ENCODE data around the gene SP7.

The SP7 gene

GRCh38 chr12:53340398-53340797, 4.2 kb upstream of the SP7 start:
- no peaks in the 10 kb centered on the region for H3K9me2 ChIP-seq (replicated peaks; ENCODE audit: low read depth, low read length)
- no peaks in the 10 kb centered on the region for H4K20me1 ChIP-seq (ENCODE audit: insufficient read depth, low read length, poor library complexity, severe bottlenecking)
- H3K27me3 ChIP-seq (ENCODE audit: insufficient read depth, low read length, poor library complexity, severe bottlenecking) = no peaks in the 10 kb centered on the region
- H3K4me2 ChIP-seq (ENCODE audit: low read depth, low read length, poor library complexity, severe bottlenecking) = no peak overlapping the region
- peaks cover 17% of the 10 kb centered on the region for H3K4me1 ChIP-seq (ENCODE audit: insufficient read depth, low read length, poor library complexity, severe bottlenecking)
- no peaks in the 10 kb centered on the region for H3K36me3 ChIP-seq (ENCODE audit: insufficient read depth, low read length)
- TF ChIP-seq, protein P1, sequence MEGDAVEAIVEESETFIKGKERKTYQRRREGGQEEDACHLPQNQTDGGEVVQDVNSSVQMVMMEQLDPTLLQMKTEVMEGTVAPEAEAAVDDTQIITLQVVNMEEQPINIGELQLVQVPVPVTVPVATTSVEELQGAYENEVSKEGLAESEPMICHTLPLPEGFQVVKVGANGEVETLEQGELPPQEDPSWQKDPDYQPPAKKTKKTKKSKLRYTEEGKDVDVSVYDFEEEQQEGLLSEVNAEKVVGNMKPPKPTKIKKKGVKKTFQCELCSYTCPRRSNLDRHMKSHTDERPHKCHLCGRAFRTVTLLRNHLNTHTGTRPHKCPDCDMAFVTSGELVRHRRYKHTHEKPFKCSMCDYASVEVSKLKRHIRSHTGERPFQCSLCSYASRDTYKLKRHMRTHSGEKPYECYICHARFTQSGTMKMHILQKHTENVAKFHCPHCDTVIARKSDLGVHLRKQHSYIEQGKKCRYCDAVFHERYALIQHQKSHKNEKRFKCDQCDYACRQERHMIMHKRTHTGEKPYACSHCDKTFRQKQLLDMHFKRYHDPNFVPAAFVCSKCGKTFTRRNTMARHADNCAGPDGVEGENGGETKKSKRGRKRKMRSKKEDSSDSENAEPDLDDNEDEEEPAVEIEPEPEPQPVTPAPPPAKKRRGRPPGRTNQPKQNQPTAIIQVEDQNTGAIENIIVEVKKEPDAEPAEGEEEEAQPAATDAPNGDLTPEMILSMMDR (conservative IDR thresholded peaks at IDR 0.05; ENCODE audit: low read length) = no peak
- TF ChIP-seq EZH2phosphoT487 (IDR thresholded peaks at IDR 0.05; ENCODE audit: borderline replicate concordance) = no peak
- H3K9me3 ChIP-seq (ENCODE audit: insufficient read depth, low read depth, low read length) = no peaks in the 10 kb centered on the region
- no peak overlapping the region for H3K9ac ChIP-seq (ENCODE audit: low read depth, low read length, poor library complexity, severe bottlenecking)
- no peaks in the 10 kb centered on the region for H3F3A ChIP-seq (ENCODE audit: low read depth)
- H3K4me3 ChIP-seq (ENCODE audit: low read length, poor library complexity, severe bottlenecking) = no peak overlapping the region
- no peaks in the 10 kb centered on the region for H3K79me2 ChIP-seq (ENCODE audit: insufficient read depth, low read length)
- no peak overlapping the region for H2AFZ ChIP-seq (ENCODE audit: low read length)

DNA sequence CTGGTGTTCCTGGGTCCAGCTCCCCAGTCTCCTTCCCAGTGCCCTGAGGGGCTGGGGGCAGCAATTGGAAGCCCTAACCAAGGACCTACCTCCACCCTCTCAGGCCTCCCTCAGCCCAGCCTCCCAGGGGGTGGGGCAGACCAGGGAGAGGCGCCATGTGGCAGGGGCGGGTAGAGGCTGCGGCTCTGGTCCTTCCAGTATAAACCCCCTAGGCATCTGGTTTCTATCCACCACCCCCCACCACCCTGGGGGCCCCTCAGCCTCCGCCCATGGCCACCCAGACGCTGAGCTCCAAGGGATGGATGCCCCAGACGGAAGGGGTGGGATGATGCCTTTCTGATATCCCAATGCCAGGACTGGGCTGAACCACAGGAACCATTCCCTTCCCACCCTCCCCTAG, 2.8 kb upstream of the SP7 start:
- no peaks in the 10 kb centered on the region for H4K20me1 ChIP-seq (ENCODE audit: insufficient read depth, low read length, poor library complexity, severe bottlenecking)
- H3F3A ChIP-seq (ENCODE audit: low read depth) = no peaks in the 10 kb centered on the region
- peaks cover 10% of the 10 kb centered on the region for H3K4me1 ChIP-seq (ENCODE audit: insufficient read depth, low read length, poor library complexity, severe bottlenecking)
- H3K79me2 ChIP-seq (ENCODE audit: insufficient read depth, low read length) = no peaks in the 10 kb centered on the region
- H3K4me2 ChIP-seq (ENCODE audit: low read depth, low read length, poor library complexity, severe bottlenecking) = no peak overlapping the region
- no peaks in the 10 kb centered on the region for H3K9me2 ChIP-seq (replicated peaks; ENCODE audit: low read depth, low read length)
- H3K9me3 ChIP-seq (ENCODE audit: insufficient read depth, low read depth, low read length) = no peaks in the 10 kb centered on the region
- H3K4me3 ChIP-seq (ENCODE audit: low read length, poor library complexity, severe bottlenecking) = no peak overlapping the region
- H2AFZ ChIP-seq (ENCODE audit: low read length) = no peak overlapping the region
- no peak overlapping the region for H3K9ac ChIP-seq (ENCODE audit: low read depth, low read length, poor library complexity, severe bottlenecking)
- H3K27me3 ChIP-seq (ENCODE audit: insufficient read depth, low read length, poor library complexity, severe bottlenecking) = no peaks in the 10 kb centered on the region
- no peaks in the 10 kb centered on the region for H3K36me3 ChIP-seq (ENCODE audit: insufficient read depth, low read length)
- TF ChIP-seq, protein P1 (conservative IDR thresholded peaks at IDR 0.05; ENCODE audit: low read length) = no peak
- no peak for TF ChIP-seq EZH2phosphoT487 (IDR thresholded peaks at IDR 0.05; ENCODE audit: borderline replicate concordance)

DNA sequence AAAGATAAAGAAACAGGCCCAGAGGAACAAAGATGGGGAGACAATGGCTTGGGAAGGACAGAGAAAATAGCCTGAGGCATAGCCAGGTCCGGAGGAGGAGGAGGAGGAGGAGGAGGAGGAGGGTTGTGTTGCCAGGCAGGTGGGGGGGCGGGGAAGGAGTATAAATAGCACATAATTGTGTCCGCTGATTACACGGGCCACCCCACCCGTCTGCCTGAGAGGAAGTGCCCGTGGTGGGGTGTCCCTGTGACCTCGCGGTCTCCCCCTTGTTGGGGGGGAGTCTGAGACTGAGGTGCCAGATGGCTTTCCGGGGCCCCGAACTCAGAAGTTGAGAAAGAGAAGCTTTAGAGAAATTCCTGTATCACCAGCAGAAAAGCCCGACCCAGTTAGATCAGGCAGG, 1.9 kb upstream of the SP7 start:
- no peaks in the 10 kb centered on the region for H3F3A ChIP-seq (ENCODE audit: low read depth)
- no peak overlapping the region for H3K9ac ChIP-seq (ENCODE audit: low read depth, low read length, poor library complexity, severe bottlenecking)
- H3K4me2 ChIP-seq (ENCODE audit: low read depth, low read length, poor library complexity, severe bottlenecking) = no peak overlapping the region
- no peak for TF ChIP-seq EZH2phosphoT487 (IDR thresholded peaks at IDR 0.05; ENCODE audit: borderline replicate concordance)
- TF ChIP-seq, protein P1 (conservative IDR thresholded peaks at IDR 0.05; ENCODE audit: low read length) = no peak
- H2AFZ ChIP-seq (ENCODE audit: low read length) = peak overlapping the region; percentile 42; the same call in 1 of the 2 replicates
- H3K79me2 ChIP-seq (ENCODE audit: insufficient read depth, low read length) = no peaks in the 10 kb centered on the region
- no peaks in the 10 kb centered on the region for H4K20me1 ChIP-seq (ENCODE audit: insufficient read depth, low read length, poor library complexity, severe bottlenecking)
- H3K4me3 ChIP-seq (ENCODE audit: low read length, poor library complexity, severe bottlenecking) = no peak overlapping the region
- H3K9me3 ChIP-seq (ENCODE audit: insufficient read depth, low read depth, low read length) = no peaks in the 10 kb centered on the region
- no peaks in the 10 kb centered on the region for H3K9me2 ChIP-seq (replicated peaks; ENCODE audit: low read depth, low read length)
- no peaks in the 10 kb centered on the region for H3K36me3 ChIP-seq (ENCODE audit: insufficient read depth, low read length)
- H3K4me1 ChIP-seq (ENCODE audit: insufficient read depth, low read length, poor library complexity, severe bottlenecking) = peaks cover 10% of the 10 kb centered on the region
- no peaks in the 10 kb centered on the region for H3K27me3 ChIP-seq (ENCODE audit: insufficient read depth, low read length, poor library complexity, severe bottlenecking)

Measured in Loucy (cell line).